Pons (tissue), 1 donor: ENCODE results near the gene RPP38.

Source experiments
- DNase-seq: peaks from one replicate; pipeline ENCODE4 v3.0.0-alpha.2; 2016; ENCODE audit warnings: low spot score

RPP38 gene

DNA sequence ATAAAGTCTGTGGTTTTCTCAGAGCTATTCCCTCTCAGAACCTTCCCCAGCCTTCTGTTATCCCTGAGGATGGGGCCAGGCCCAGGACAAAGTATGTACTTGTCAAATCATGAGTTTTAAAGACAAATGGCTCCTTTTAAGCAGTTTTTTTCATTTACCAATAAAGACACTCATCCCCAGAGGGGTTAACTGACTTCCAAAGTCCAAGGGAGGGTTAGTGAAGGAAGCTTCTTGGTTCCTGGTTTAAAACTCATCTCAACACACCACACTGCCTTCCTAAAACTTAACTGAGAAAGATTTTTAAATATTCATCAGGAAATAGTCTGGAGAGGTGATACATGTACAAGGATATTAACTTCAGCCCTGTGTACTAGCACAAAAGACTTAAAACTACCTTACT, 55.4 kb downstream of the RPP38 start:
- no peak for DNase-seq
